ENCODE results near the gene PAH. TPM values are rescaled to one million over a fixed set of nuclear protein-coding genes. Genes with fewer than 3 reads are reported as not detected.

Gene PAH
- polyA plus RNA-seq, 2 of the 4 experiments (the other 2 are of a cell fraction): not detected

- Histone ChIP-seq H3K27ac (no peak overlapping the region), H3K4me1 (no peaks in the 10 kb centered on the region), H3K4me3 (no peak overlapping the region), H3K9me3 (0 out of 3 replicates have a peak, but pooled peaks cover 1% of the 10 kb centered on the region), H3K4me2 (no peak overlapping the region)
- no peak for DNase-seq (ENCODE audit: low read depth in 1 of 2, low spot score in 1 of 2)
- no peak for TF ChIP-seq ESRRA (IDR thresholded peaks at IDR 0.05; ENCODE audit: borderline replicate concordance, low read length)
- TF ChIP-seq RFX5 (IDR thresholded peaks at IDR 0.05): no peak
- TF ChIP-seq FOSB (CRISPR knock-in tag; IDR thresholded peaks at IDR 0.05): no peak
- TF ChIP-seq JUNB (IDR thresholded peaks at IDR 0.05): no peak
- TF ChIP-seq MAZ (IDR thresholded peaks at IDR 0.05; ENCODE audit: borderline replicate concordance, low read depth, low read length): no peak
- no peak for ATAC-seq
- CTCF ChIA-PET: interaction anchor here (0.6 to 3.9 kb wide), 4 partner anchors 10 to 58 kb away, joined by 3 to 22 read pairs (median 4); no protein-coding TSS in a partner anchor
- FAIRE-seq: no peak
- 18% methylated on average over 5 of the region's 5 CpGs for WGBS (ENCODE audit: missing lambda C conversion rate)
- POLR2A ChIA-PET: no interaction called here
Observed at GRCh38 chr12:102821149-102821548, 95.9 kb downstream of the PAH start.

GRCh38 chr12:102816816-102817434 lies 100.1 kb downstream of the PAH start:
- ATAC-seq (peak; percentile 66 to 84; a peak in 4 of 6 replicates), DNase-seq (ENCODE audit: low read depth in 1 of 2, low spot score in 1 of 2) (peak; percentile 15 to 50), FAIRE-seq (peak; percentile 39)
- Histone ChIP-seq H3K4me2 (no peak overlapping the region), H3K27ac (no peak overlapping the region), H3K4me1 (no peaks in the 10 kb centered on the region), H3K4me3 (no peak overlapping the region), H3K9me3 (no peaks in the 10 kb centered on the region)
- ChIA-PET CTCF (interaction anchor here (0.6 to 2.3 kb wide), 25 partner anchors 8 to 1402 kb away, joined by 3 to 18 read pairs (median 3); no protein-coding TSS in a partner anchor), POLR2A (no interaction called here)
- WGBS (ENCODE audit: missing lambda C conversion rate): 7% methylated on average over 5 of the region's 5 CpGs
- TF ChIP-seq CEBPB (IDR thresholded peaks at IDR 0.05) (no peak), BHLHE40 (IDR thresholded peaks at IDR 0.05; ENCODE audit: low read depth, low read length) (0 out of 2 replicates have a peak, but pooled peaks have one; percentile 58), HOXB5 (CRISPR knock-in tag; IDR thresholded peaks at IDR 0.05) (no peak), ATOH8 (CRISPR knock-in tag; IDR thresholded peaks at IDR 0.05; ENCODE audit: low read depth) (no peak), CTCF (IDR thresholded peaks at IDR 0.05) (peak; percentile 52), NFE2L2 (conservative IDR thresholded peaks at IDR 0.05; ENCODE audit: low read length) (no peak), RCOR1 (IDR thresholded peaks at IDR 0.05; ENCODE audit: low read depth, low read length) (no peak), TFCP2L1 (CRISPR knock-in tag; IDR thresholded peaks at IDR 0.05) (no peak), FOSL2 (IDR thresholded peaks at IDR 0.05) (no peak), FOSL2 (CRISPR knock-in tag; IDR thresholded peaks at IDR 0.05) (no peak), RAD21 (conservative IDR thresholded peaks at IDR 0.05 in 1 of 2, IDR thresholded peaks at IDR 0.05 in 1 of 2) (peak; percentile 41 to 59; a peak in 4 of 5 replicates), ZSCAN20 (CRISPR knock-in tag; IDR thresholded peaks at IDR 0.05) (no peak), SMC3 (IDR thresholded peaks at IDR 0.05) (peak; percentile 21; the same call in 1 of the 3 replicates)
- TF ChIP-seq, protein P1, sequence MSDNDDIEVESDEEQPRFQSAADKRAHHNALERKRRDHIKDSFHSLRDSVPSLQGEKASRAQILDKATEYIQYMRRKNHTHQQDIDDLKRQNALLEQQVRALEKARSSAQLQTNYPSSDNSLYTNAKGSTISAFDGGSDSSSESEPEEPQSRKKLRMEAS (IDR thresholded peaks at IDR 0.05): 0 out of 2 replicates have a peak, but pooled peaks have one; percentile 29
- TF ChIP-seq, protein P2, sequence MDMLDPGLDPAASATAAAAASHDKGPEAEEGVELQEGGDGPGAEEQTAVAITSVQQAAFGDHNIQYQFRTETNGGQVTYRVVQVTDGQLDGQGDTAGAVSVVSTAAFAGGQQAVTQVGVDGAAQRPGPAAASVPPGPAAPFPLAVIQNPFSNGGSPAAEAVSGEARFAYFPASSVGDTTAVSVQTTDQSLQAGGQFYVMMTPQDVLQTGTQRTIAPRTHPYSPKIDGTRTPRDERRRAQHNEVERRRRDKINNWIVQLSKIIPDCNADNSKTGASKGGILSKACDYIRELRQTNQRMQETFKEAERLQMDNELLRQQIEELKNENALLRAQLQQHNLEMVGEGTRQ (IDR thresholded peaks at IDR 0.05): 0 out of 2 replicates have a peak, but pooled peaks have one; percentile 13
